HepG2 (cell line): ENCODE results near the gene AKAP8L. TPM values are rescaled to one million over a fixed set of nuclear protein-coding genes. Genes with fewer than 3 reads are reported as not detected.

ENCODE experiments used
- ESRRA ChIP-seq: sonication (generic); formaldehyde crosslinking; IDR thresholded peaks from 2 replicates; pipeline ENCODE4 v1.5.1; 2020; ENCODE audit warnings: mild to moderate bottlenecking, low read depth, missing genetic modification reagents
- GATAD1 ChIP-seq: IDR thresholded peaks from 2 replicates; pipeline ENCODE4 v1.6.1; 2016; ENCODE audit warnings: missing genetic modification reagents, missing compliant biosample characterization
- MXD3 ChIP-seq: IDR thresholded peaks from 2 replicates; pipeline ENCODE4 v1.6.1; 2016; ENCODE audit warnings: mild to moderate bottlenecking, missing biosample characterization, missing genetic modification reagents
- NFYC ChIP-seq: IDR thresholded peaks from 2 replicates; pipeline ENCODE4 v1.6.1; 2016; ENCODE audit warnings: missing genetic modification reagents, missing compliant biosample characterization
- SP2 ChIP-seq: sonication (generic); formaldehyde crosslinking; IDR thresholded peaks from 2 replicates; pipeline ENCODE4 v1.5.1; 2020; ENCODE audit warnings: mild to moderate bottlenecking, missing genetic modification reagents
- ZBTB2 ChIP-seq: sonication (generic); formaldehyde crosslinking; IDR thresholded peaks from 2 replicates; pipeline ENCODE4 v1.8.0; 2022; ENCODE audit warnings: low read depth, missing genetic modification reagents
- ZNF235 ChIP-seq: sonication (generic); formaldehyde crosslinking; IDR thresholded peaks from 2 replicates; pipeline ENCODE4 v1.8.1; 2023; ENCODE audit warnings: mild to moderate bottlenecking, missing genetic modification reagents, borderline replicate concordance
- ZNF251 ChIP-seq: sonication (generic); formaldehyde crosslinking; IDR thresholded peaks from 2 replicates; pipeline ENCODE4 v1.9.0; 2021; ENCODE audit warnings: mild to moderate bottlenecking, missing genetic modification reagents
- ZNF546 ChIP-seq: sonication (generic); formaldehyde crosslinking; conservative IDR thresholded peaks from 2 replicates; pipeline ENCODE4 v1.8.1; 2023; ENCODE audit warnings: mild to moderate bottlenecking, missing genetic modification reagents
- ZNF549 ChIP-seq: sonication (generic); formaldehyde crosslinking; IDR thresholded peaks from 2 replicates; pipeline ENCODE4 v1.5.0; 2020; ENCODE audit warnings: missing genetic modification reagents
- ZSCAN21 ChIP-seq: sonication (generic); formaldehyde crosslinking; IDR thresholded peaks from 2 replicates; pipeline ENCODE4 v1.8.0; 2022; ENCODE audit warnings: mild to moderate bottlenecking, missing genetic modification reagents, moderate library complexity, borderline replicate concordance
- polyA plus RNA-seq, 8 experiments: library from polyadenylated mRNA; depleted of rRNA in 3 of 8; stranded (reverse) in 7 of 8; unstranded in 1 of 8; fragments of >200 nt; fragmentation: Illumina TruSeq in 4 of 8; extraction: Trizol in 4 of 8; gene quantifications; 2 replicates each; pipeline versions ENCODE4 v1.2.1 to v1.2.3, GENCODE V29; 2011 to 2016; ENCODE audit warnings: low read depth in 4 of 8, missing spikeins in 1 of 8, mixed read lengths in 1 of 8; ENCODE audit not compliant: insufficient read depth in 1 of 8
- total RNA-seq, 5 experiments: library from RNA; depleted of rRNA; stranded (reverse); fragments of >200 nt; fragmentation: Illumina TruSeq; extraction: Trizol; gene quantifications; 2 replicates each; pipeline ENCODE4 v1.2.3, GENCODE V29; 2016; ENCODE audit warnings: low read depth in 1 of 5

The AKAP8L gene
- total and polyA plus RNA-seq, 2 of the 13 experiments (the other 11 are each of a cell fraction or from before 2014, with no cell fraction given): 48.2 to 49.6 TPM

- TF ChIP-seq GATAD1 (CRISPR knock-in tag) (0 out of 2 replicates have a peak, but pooled peaks have one; percentile 27), ZNF251 (CRISPR knock-in tag) (no peak), ZNF546 (CRISPR knock-in tag) (no peak), ZSCAN21 (CRISPR knock-in tag) (no peak), SP2 (no peak), MXD3 (CRISPR knock-in tag) (peak; percentile 42; the same call in 1 of the 2 replicates), ZNF235 (no peak), ZBTB2 (CRISPR knock-in tag) (0 out of 2 replicates have a peak, but pooled peaks have one; percentile 21), ESRRA (no peak), NFYC (CRISPR knock-in tag) (no peak), ZNF549 (CRISPR knock-in tag) (no peak)
Observed at GRCh38 chr19:15332311-15332996, 86.3 kb downstream of the AKAP8L start, which contains the start of gene BRD4 (continued).
